GM12874 (cell line): ENCODE measurements around the gene TRPC4.

ENCODE experiments used
- CTCF ChIP-seq: IDR thresholded peaks from 2 replicates; pipeline ENCODE4 v1.5.1; 2011; ENCODE audit warnings: low read depth, mild to moderate bottlenecking, control low read depth, low read length, moderate library complexity; ENCODE audit not compliant: insufficient read depth

Gene TRPC4

GRCh38 chr13:37618554-37618953, 251.0 kb downstream of the TRPC4 start:
- no peak for TF ChIP-seq CTCF

GRCh38 chr13:37617173-37617572, 252.4 kb downstream of the TRPC4 start:
- TF ChIP-seq CTCF: no peak

- TF ChIP-seq CTCF: no peak
Observed at GRCh38 chr13:37616131-37616530, 253.4 kb downstream of the TRPC4 start.

- no peak for TF ChIP-seq CTCF
Observed at GRCh38 chr13:37615276-37615675, 254.3 kb downstream of the TRPC4 start.

GRCh38 chr13:37613638-37614037, 255.9 kb downstream of the TRPC4 start:
- TF ChIP-seq CTCF: no peak

GRCh38 chr13:37613236-37613635, 256.3 kb downstream of the TRPC4 start:
- TF ChIP-seq CTCF: no peak

GRCh38 chr13:37608750-37609339, 260.7 kb downstream of the TRPC4 start:
- TF ChIP-seq CTCF: no peak
